ENCODE results near the gene PSMD14.

Gene PSMD14

GRCh38 chr2:161386228-161386824 lies 78.1 kb downstream of the PSMD14 start:
- DNase-seq (ENCODE audit: low read depth) = no peak

DNA sequence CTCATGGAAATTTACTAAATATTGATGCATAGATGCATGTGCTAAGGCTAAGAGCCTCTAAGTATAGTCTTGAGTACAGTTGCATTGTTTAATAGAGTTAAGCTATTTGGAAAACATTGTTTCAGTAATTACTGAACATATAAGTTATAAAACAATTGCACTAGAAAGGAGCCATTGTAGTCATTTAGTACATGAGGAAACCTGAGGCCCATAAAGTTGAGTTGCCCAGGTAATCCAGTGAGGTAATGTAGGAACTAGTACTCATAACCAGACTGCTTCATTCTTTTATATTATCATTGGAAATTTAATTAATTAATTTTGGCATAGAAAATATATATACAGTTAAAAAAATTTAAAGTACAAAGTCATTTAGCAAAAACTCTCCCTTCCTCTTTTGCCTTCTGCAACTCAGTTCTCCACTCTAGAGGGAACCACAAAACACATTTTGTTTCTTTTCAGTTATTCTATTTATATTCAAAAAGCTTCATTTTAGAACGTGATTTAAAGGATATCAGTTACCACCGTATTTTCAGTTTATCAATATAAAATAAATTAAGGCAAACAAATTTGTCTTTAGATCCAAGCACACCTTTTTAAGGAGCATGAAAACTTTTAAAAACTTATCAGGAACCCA lies 80.0 kb downstream of the PSMD14 start:
- DNase-seq (ENCODE audit: low read depth) = no peak

DNA sequence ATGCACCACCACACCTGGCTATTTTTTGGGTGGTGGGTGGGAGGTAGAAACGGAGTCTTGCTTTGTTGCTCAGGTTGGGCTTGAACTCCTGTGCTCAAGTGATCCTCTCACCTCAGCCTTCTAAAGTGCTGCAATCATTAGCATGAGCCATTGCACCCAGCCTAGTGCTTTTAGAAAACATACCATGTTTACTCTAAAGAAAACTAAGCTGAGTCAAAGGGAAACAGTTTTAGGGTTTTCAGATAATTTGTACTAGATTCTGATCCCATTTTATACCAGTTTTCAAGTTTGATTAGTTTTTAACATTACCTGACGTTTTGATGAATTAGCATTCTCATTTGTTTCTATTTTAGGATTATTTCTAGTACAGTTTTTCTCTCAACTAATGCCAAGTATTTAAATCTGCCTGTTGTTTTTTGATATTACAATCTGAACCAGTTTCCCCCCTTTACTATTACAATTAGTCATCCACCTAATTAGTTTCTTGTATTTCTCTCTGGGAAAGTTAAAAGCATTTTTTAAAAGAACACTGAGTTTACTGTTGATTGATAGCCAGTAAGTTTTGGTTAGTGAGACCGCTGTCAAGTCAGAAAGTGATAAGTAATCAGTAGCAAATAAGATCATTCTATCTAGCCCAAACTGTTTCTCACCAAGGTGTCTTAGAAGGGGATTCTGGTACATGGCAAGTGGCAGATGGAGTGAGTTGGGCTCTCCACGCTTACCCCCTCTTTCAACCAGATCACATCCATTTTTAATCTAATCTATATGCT lies 83.7 kb downstream of the PSMD14 start:
- no peak for DNase-seq (ENCODE audit: low read depth)

- no peak for DNase-seq (ENCODE audit: low read depth)
These were observed 91.9 kb downstream of the PSMD14 start for GRCh38 chr2:161400076-161400475.

- DNase-seq (ENCODE audit: low read depth) = no peak
These were observed 94.1 kb downstream of the PSMD14 start for GRCh38 chr2:161402297-161402696.

GRCh38 chr2:161406316-161406715 lies 98.1 kb downstream of the PSMD14 start:
- no peak for DNase-seq (ENCODE audit: low read depth)

GRCh38 chr2:161407597-161407996 lies 99.4 kb downstream of the PSMD14 start:
- no peak for DNase-seq (ENCODE audit: low read depth)

GRCh38 chr2:161409308-161409907 lies 101.2 kb downstream of the PSMD14 start:
- DNase-seq (ENCODE audit: low read depth) = no peak

- no peak for DNase-seq (ENCODE audit: low read depth)
These were observed 104.1 kb downstream of the PSMD14 start for GRCh38 chr2:161412346-161412745.

DNA sequence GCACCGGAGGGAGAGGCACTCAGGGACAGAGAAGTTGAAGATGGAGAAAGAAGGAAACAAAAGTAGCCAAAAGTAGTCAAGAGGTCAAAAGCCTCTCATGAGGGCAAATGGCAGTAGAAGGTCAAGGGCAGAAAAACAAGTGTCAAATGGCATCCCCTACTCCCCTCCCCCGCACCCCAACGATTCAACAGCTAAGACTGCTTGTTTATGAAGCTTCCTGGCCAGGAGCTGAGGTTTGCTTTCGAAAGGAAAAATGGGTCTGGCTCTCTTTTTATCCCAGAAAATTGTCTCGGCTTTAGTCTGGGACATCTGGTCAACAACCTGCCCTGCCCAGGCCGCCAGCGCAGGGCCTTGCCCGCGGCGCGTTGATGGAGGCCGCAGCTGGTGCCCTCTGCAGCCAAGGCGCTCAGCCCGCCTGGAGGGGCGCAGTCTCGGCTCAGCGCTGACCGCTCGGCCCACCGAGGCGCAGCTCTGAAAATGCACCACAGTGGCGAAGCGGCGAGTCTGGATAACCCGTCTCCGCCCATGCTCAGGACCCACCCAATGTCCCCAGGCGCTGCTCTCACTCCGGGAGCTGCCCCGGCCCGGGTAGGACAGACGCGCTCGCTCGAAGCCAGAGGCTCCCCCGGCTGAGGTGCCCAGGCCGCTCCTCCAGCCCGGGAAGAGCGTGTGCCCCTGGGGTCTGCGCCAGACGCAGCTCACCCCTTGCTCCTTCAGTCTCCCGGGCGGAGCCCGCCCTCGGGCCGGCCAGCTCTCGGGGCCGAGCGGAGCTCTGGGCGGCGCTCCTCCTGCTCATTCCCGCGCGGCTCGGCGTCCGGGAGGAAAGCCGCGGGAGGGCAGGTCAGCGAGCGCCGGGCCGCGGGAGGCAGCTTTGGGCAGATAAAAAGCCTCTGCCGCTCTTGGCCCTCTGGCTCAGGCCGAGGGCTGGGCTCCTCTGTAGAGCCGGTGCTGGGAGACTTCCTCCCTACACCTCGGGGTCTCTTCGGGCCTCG lies 106.1 kb downstream of the PSMD14 start:
- DNase-seq (ENCODE audit: low read depth) = no peak

DNA sequence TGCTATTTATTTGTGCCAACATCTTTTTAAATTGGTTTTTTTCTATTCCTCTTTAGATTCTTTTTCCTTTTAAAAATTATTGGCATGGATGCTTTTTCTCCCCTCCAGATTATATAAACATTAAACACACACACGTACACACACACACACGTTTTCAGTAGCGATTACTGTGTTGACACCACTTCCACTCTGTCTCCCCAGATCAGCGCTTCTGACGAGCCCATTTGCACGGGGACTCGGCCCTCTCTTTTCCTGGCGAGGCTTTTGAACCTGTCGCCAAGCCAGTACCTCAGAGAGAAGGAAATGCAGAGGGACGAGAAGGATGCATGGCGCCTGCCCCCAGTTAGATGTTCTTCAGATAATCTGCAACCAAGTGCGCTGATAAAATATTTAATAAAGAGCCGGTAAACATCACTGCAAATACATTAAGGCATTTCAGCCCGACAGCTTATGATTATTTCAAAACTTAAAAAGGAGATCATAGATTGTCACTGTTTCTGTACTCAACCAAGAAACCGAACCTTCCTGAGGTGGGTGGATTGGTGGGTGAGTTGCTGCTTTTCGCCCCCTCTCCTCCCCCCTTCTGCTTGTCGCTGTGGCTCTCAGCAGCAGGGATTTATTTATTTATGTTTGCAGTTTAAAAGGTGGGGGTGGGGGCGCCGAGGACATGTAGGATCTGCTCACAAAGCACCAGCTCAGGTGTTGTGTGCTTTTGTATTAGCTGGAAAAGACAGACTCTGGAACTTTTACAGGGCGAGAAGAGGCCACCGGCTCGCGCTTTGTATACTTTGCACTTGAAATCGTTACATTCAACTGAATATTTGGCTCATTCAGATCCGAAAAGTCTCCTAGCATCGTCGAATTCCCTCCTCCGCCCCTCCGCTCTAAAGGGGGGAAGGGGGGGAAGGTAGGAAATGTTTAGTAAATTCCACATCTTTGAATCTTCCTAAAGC lies 107.1 kb downstream of the PSMD14 start:
- no peak for DNase-seq (ENCODE audit: low read depth)

- DNase-seq (ENCODE audit: low read depth) = no peak
These were observed 107.9 kb downstream of the PSMD14 start, which contains the start of gene TBR1 for GRCh38 chr2:161415987-161416707. Gene TBR1 (plus strand): TSS chr2:161416297. CDS start chr2:161416411, 114 bp downstream.

DNA sequence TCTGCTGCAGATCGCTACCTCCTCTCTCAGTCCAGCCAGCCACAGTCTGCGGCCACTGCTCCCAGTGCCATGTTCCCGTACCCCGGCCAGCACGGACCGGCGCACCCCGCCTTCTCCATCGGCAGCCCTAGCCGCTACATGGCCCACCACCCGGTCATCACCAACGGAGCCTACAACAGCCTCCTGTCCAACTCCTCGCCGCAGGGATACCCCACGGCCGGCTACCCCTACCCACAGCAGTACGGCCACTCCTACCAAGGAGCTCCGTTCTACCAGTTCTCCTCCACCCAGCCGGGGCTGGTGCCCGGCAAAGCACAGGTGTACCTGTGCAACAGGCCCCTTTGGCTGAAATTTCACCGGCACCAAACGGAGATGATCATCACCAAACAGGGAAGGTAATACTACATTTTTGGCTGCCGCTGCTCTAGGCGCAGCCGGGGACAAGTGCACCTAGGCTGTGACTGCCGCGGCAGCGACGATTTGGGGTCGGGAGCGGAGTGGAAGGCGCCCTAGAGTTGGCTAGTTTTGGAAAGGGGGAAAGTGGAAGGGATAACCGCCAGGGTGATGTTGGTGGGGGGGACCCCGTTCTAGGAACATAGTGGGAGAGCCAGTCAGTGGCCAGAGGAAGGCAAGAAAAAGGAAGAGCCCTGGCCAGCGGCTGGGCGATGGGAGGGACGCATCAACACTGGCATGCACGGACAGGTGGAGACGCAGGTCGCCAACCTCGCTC lies 108.6 kb downstream of the PSMD14 start:
- no peak for DNase-seq (ENCODE audit: low read depth)

GRCh38 chr2:161417438-161418274 lies 109.4 kb downstream of the PSMD14 start:
- no peak for DNase-seq (ENCODE audit: low read depth)

- DNase-seq (ENCODE audit: low read depth) = no peak
These were observed 110.1 kb downstream of the PSMD14 start for GRCh38 chr2:161418275-161418714.

DNA sequence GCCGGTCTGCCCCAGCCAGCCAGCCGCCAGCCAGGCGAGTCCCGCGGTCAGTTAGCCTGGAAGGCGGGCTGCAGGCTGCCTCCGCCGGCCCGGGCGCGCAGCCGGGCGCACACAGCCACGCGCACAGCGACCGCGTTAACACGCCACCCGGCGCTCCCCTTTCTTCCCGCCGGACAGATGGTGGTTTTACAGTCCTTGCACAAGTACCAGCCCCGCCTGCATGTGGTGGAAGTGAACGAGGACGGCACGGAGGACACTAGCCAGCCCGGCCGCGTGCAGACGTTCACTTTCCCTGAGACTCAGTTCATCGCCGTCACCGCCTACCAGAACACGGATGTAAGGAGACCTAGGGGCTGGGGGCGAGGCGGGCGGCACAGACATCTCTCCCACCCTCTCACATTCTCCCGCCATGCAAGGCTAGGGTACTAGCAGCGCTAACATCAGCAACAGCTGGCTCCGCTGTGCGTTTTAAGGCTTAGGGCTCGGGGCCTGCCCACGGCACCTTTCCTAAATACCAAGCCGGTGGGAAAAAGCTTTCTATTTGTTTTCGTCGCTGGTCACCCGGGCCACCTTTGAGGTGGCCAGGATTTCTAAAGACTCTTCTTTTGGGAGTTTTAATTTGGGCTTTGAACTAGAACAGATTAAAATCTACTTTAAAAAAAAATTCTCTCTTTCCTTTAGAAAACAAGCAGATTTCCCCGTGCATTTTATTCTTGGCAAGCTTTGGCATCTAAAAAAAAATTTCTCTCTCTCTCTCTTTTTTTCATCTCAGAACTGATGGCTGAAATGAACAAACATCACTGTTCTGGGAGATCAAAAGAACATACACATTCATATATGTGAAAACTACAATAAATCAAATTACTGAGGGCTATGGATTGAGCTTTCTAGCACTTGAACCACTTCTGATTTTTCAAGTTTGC lies 110.8 kb downstream of the PSMD14 start:
- DNase-seq (ENCODE audit: low read depth) = no peak

GRCh38 chr2:161419638-161420190 lies 111.5 kb downstream of the PSMD14 start:
- no peak for DNase-seq (ENCODE audit: low read depth)

Data from fibroblast of the conjunctiva (primary cell).